Effector CD8-positive, alpha-beta T cell (primary cell): ENCODE data around the gene CSGALNACT2.
A peak's percentile ranks its signal among the peaks of the same experiment; 100 is the strongest.
"Not testable (repeated sequence)": the region's sequence is repeated elsewhere in the genome, so short reads cannot be mapped to it uniquely, and the experiment has no call there.

Source experiments
- DNase-seq: peaks from one replicate; lab custom pipeline; 2025; lab: John Stamatoyannopoulos, UW
- total RNA-seq, 4 experiments: gene quantifications; one replicate each; lab custom pipeline; 2026; lab: John Stamatoyannopoulos, UW

CSGALNACT2 gene, protein sequence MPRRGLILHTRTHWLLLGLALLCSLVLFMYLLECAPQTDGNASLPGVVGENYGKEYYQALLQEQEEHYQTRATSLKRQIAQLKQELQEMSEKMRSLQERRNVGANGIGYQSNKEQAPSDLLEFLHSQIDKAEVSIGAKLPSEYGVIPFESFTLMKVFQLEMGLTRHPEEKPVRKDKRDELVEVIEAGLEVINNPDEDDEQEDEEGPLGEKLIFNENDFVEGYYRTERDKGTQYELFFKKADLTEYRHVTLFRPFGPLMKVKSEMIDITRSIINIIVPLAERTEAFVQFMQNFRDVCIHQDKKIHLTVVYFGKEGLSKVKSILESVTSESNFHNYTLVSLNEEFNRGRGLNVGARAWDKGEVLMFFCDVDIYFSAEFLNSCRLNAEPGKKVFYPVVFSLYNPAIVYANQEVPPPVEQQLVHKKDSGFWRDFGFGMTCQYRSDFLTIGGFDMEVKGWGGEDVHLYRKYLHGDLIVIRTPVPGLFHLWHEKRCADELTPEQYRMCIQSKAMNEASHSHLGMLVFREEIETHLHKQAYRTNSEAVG
- total RNA-seq: 63.8 to 131 (median 72.9) reads per million in 4 experiments

DNA sequence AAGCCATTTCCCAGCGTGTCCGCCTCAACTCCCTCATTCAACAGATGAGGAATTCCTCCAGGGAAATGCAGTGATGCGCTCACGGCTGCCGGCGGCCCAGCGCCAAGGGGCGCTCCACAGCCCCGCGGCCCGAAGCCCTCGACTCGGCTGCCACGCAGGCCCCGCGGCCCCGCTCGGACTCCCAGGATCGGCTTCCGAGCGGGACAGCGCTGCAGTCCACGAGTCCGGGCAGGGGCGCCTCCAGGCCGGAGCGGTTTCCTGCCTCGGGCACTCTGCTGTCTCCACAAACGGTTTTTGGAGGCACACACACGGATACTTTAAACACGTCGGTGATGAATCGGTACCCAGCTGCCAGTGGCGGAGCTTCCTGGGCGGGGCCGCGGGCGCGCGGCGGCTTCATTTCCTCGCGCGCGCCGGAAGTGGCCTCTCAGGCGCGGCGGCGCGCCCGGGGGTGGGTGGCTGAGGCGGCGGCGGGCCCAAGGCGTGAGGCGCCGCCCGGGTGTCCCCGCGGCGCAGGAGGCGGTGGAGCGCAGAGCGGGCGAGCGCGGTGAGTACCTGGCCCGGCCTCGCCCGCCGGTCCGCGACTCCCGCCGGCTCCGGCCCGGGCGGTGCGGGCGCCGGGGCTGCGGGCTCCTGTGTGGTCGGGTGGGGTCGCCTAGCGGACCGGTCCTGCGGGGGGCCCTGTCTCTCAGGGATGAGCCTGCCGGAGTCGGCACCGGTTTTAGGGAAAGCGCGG, at the start of gene CSGALNACT2:
TSS of gene CSGALNACT2 (plus strand) at position 425 of the 736 bp plus-strand sequence. CDS start 16,705 bp downstream, outside the sequence.
- peak; percentile 68 for DNase-seq

DNA sequence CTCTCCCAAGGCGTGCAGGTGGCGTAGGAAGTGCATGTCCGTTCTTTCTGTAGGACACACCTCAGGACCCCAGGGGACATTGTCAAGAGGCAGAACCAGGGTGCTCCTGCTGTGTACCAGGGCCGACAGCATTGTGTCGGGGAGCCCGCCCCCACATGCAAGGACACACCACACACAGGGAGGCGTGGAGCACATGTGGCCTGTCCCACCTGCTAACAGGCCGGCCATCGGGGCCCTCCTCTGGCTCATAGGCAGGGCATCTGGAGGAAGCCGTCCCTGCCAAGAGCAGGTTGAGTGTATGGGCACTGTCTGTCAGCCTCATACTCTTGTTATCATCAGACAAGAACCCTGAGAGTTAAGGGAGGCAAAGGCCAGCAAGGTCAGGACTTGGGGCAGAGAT, 48.7 kb upstream of the CSGALNACT2 start:
- no peak for DNase-seq

DNA sequence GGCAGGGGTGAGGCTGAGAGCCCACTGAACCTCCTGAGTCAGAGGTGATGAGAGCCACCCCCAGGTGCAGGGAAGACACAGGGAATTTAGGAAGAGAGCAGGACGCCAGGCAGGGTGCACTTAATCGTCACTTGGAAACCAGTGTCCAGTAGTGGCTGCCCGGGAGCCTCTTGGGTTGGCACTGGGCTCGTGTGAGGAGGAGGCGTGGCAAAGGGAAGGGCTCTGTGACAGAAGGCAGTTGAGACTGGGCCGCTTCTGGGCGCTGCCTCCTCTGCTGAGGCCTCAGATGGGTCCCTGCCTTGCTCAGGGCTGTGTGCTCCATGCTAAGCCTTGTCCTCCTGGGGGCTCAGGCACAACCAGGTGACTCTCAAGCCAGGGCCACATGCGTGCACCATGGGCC, 48.1 kb upstream of the CSGALNACT2 start:
- no peak for DNase-seq

DNA sequence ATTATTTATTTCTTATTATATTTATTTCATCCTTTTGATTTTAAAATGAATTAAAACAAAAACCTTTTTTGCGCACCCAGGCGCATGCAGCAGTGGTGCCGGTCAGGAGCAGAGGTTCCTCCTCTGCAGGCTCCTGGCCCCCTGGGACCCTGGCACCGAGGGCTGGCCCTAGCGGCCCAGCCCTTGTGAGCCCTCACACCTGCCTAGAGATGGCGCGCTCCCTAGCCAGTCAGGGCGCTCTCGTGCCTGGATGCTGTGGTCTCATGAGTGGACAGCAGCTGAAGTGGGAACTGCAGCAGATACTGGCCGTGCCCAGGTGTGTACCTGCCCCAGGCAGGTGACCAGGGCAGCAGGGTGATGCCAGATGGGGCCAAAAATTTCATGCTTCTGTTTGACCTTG, 47.6 kb upstream of the CSGALNACT2 start:
- DNase-seq: no peak

DNA sequence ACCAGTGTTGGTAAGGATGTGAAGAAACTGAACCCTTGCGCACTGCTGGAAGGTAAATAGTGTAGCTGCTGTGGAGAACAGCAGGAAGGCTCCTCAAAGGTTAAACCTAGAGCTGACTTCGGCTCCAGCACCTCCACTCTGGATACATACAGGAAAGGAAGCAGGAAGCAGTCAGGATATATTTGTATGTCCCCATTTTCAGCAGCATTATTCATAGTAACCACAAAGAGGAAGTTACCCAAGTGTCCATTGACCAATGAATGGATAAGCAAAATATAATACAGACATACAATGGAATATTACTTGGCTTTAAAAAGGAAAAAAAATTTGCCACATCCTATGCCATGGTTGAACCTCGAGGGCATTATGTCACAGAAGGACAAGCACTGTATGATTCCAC, 46.4 kb upstream of the CSGALNACT2 start:
- DNase-seq: no peak

DNA sequence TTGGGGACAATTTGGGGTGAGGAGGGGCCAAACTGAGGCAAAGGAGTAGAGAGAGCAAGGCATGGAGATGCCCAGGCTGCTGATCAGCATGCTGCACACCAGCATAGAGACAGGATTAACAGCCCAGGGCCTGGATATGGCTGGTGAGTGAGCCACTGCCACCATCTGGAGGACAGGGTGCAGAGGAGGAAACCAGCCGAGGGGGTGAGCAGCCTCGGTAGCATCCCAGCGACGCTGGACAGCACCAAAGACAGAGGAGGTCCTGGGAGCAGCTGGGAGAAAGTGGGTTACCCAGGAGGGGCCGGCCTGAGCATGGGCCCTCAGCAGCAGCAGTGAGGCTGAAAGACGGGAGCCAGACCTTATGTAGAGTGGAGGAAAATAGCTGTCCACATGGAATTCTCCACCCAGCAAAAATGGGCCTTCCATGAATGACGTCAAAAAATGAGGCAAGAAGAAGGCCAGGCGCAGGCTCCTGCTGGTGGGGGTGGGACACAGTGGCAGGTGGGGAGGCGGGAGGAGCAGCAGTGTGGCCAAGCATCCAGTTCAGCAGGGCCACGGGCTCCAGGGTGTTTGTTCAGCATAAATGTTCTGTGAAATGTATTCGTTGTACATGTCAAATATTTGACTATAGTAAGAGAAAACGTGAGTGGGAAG, 44.7 kb upstream of the CSGALNACT2 start:
- DNase-seq: no peak

DNA sequence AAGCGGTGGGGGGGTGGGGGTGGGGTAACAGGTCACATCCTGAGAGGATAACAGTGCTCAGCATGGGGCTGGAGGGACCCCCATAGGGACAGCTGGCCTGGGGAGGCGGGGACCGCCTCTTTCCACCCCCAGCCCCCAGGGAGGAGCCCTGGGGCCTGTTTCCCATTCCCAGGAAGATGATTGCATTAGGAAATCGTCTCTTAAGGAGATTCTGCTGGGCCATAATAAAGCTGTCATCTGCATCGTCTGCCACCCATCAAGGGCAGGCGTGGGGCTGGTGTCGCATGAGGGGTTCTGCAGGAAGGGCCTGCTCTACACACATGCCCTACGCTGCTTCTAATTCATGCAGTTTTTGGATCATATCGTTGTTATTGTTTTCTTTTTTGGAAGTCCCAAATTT, 44.2 kb upstream of the CSGALNACT2 start:
- no peak for DNase-seq

DNA sequence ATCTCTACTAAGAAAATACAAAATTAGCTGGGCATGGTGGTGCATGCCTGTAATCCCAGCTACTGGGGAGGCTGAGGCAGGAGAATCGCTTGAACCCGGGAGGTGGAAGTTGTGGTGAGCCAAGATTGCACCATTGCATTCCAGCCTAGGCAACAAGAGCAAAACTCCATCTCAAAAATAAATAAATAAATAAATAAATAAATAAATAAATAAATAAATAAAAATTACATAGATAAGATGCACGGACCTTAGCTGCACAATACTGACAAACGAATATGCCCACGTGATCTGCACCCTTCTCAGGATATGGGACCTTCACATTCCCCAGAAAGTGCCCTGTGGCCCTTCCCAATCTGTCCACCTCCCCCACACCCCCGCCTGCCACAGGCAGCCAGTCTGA, 38.9 kb upstream of the CSGALNACT2 start:
- DNase-seq: not testable (repeated sequence)

DNA sequence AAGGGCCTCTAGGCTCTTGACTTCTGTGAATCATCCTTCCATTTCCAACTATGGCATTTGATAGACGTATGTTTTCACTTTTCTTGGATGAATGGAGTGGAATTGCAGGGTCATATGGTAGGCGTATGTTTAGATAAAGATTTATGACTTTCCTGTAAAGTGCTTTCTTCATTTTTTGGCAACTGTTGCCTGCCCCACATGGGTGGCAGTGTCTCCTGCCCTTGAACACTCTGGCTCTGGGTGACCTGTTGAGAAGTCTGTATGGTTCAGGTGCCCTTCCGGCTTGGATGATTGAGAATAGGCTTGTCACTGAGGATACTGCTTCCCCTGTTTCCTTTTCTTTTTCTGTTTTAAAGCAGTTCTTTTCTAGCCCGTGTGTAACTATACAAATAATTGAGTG, 38.3 kb upstream of the CSGALNACT2 start:
- DNase-seq: no peak

DNA sequence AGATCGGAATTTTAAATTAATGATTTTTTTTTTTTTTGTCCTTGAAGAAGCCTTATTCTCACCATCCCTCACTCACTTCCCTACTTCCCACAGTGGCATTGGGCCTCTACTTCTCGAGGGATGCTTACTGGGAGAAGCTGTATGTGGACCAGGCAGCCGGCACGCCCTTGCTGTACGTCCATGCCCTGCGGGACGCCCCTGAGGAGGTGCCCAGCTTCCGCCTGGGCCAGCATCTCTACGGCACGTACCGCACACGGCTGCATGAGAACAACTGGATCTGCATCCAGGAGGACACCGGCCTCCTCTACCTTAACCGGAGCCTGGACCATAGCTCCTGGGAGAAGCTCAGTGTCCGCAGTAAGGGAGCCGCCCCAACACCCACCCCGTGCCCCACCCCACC, 37.9 kb upstream of the CSGALNACT2 start:
- no peak for DNase-seq

DNA sequence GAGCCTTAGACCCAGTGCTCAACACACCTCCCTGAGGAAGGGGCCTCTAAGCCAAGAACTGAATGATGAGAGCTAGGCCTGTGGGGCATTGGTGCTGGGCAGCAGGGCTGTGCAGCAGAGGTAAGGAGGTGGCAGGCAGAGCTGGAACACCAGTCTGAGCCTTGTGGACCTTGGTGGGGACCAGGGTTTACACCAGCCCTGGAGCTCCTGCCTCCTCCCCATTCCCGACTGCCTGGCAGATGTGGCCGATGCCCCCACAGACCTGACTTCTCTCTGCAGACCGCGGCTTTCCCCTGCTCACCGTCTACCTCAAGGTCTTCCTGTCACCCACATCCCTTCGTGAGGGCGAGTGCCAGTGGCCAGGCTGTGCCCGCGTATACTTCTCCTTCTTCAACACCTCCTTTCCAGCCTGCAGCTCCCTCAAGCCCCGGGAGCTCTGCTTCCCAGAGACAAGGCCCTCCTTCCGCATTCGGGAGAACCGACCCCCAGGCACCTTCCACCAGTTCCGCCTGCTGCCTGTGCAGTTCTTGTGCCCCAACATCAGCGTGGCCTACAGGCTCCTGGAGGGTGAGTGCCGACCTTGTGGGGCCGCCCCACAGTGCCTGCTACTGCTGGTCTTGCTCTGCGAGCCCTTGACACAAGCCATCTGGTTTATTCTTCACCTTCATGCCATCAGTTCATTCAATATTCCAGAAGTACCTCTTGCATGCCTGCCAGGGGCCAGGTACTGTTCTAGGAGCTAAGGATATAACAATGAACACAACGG, 36.0 kb upstream of the CSGALNACT2 start:
- DNase-seq: no peak

DNA sequence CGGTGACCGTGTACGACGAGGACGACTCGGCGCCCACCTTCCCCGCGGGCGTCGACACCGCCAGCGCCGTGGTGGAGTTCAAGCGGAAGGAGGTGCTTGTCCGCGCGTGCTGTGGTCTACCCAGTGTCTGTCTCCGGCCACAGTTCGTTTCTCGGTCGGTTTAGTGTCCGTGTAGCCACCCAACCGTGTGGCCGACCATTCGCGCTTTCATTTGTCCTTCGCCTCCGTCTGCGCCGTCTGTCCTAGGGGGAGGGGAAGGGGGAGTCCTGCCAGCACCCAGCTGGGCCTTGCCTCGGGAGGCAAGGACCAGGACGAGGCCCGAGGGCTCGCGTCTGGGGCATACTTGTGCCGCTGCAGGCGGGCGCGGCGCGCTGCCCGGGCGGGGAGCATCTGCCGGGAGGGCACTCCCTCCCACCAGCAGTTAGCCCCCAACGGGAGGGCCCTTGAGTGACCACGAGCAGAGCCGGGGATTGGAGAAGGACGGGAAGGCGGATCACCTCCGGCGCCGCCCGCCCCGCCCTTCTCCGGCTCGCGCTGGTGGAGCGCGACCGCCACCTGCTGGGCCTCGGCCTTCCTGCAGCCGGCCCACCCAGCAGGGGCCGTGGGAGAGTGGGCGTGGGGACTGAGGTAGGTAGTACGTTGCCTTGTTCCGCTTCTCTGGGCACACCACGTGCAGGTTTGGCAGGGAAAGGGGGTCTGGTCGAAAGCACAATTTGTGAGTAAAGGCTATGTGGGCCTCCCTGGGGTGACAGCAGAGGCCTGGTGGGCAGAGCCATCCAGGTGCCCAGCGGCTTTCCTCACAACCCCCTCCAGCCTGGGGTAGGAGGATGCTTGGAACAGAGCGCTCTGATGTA, 32.9 kb upstream of the CSGALNACT2 start:
- peak; percentile 62 for DNase-seq

DNA sequence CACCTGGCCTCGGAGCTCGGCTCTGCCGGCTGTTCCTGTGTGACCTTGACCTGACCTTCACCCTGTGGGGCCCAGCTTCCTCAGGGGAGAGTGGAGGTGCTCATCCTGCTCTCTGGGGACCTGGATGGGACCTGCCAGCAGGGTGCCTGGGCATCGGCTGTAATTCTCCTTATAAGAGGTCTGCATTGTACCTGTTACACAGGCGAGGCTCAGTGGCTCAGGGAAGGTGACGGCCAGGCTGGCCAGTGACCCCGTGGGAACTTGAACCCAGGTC, 32.4 kb upstream of the CSGALNACT2 start:
- DNase-seq: no peak

DNA sequence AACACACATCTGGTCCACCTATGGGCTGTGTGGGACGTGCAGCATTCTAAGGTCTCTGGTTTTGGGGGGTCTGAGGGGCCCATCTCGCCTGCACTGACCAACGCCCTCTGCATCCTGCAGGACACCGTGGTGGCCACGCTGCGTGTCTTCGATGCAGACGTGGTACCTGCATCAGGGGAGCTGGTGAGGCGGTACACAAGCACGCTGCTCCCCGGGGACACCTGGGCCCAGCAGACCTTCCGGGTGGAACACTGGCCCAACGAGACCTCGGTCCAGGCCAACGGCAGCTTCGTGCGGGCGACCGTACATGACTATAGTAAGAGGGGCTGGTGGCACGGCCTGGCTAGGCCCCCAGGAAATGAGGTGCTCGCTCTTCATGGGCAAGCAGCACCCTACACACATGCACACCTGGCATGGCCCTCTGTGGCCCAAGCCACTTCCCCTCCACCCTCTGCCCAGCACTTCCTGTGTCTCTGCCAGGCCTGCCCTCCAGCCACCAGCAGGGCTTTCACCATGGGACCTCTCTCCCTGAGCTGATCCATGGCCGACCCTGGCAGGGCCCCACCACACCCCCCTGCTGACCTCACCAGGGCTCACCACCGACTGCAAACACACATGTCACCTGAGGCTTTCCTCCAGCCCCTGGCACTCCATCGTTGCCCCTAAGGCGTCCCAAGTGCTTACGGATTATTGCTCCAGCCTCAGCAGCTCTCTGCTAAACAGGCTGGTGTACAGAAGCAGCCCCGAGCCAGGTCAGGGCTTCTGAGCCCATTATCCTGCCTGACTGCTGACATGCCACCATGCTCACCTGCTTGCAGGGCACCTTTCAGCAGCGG, 31.8 kb upstream of the CSGALNACT2 start:
- no peak for DNase-seq

DNA sequence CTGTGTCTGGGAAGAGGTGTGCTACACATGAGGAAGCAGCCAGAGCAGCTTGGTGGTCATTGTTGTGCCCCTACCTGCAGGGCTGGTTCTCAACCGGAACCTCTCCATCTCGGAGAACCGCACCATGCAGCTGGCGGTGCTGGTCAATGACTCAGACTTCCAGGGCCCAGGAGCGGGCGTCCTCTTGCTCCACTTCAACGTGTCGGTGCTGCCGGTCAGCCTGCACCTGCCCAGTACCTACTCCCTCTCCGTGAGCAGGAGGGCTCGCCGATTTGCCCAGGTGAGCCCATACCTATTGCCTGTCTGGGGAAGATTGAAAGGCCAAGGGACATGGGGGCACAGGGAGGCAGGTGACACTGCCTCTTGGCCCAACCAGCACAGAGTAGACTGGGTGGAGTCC, 29.3 kb upstream of the CSGALNACT2 start:
- no peak for DNase-seq

DNA sequence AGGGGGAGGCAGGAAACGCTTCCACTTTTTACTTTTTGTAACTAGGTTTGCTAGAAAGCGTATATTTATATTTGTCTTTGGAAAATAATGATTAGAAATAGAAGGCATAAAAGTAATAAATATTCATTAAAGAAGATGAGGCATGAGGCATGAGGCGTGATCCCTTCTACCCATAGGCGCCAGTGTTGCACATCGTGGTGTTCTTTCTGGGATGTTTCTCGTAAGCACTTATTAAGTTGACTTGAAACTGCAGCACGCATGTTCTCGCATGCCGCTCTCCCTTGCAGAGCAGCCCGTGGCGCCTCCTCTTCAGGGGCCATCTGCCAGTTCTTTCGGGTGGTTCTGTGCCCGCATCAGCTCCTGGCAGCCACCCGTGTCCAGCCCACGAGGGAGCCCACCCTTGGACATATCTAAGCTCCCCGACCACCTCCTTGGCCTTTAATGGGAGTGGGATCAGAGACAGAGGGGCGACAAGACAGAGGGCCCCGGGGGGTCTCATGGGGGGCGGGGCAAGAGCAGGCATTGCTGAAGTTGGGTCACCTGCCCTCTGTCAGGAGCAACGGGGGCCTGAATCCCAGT, 28.5 kb upstream of the CSGALNACT2 start:
- no peak for DNase-seq

DNA sequence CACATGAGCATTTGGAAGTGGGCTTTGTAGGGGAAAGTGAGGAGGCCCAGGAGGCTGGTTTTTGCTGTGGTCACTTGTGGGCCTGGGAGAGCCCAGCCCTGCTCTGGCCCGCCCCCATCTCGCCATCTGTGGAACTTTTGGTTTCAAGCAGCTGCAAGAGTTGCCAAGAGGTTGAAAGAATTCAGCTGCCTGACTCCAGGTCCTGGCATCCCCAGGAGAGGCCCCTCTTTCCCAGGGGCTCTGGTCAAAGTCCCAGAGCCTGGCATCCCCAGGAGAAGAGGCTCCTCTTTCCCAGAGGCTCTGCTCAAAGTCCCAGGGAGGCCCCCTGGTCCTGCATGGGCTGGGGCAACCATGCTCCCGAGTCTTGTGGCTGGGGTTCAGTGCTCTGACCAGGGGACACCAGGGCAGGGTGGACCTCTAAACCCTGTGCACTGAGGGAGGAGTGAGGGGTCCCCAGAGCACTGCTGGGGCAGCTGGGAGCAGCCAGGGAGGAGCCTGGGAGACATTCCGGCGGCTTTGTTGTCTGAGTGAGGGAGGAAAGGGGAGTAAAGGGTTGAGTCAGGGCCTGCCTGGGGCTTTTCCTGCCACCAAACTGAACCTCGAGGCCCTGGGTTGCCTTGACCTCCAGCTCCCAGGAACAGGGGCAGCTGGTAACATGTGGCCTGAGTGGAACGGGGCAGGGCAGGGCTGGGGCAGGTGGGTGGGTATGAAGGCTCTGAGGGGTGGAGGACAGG, 27.7 kb upstream of the CSGALNACT2 start:
- no peak for DNase-seq

DNA sequence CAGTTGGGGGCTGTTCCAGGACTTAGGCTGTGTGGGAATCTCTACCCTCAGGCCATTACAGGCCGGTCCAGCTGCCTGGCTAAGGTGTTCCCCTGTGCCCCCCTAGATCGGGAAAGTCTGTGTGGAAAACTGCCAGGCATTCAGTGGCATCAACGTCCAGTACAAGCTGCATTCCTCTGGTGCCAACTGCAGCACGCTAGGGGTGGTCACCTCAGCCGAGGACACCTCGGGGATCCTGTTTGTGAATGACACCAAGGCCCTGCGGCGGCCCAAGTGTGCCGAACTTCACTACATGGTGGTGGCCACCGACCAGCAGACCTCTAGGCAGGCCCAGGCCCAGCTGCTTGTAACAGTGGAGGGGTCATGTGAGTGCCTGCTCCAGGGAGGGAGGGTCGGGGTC, 27.1 kb upstream of the CSGALNACT2 start:
- no peak for DNase-seq
